A549 (cell line): Measurements from ENCODE around the gene CHP2.

Experiments
- EHMT2 ChIP-seq: fragments of 200-600 bp; sonication (generic); IDR thresholded peaks from 2 replicates; pipeline ENCODE4 v1.6.1; 2016; ENCODE audit warnings: antibody characterized with exemption, low read depth, mild to moderate bottlenecking, moderate library complexity
- ESRRA ChIP-seq: fragments of 150-350 bp; IDR thresholded peaks from 2 replicates; pipeline ENCODE4 v1.6.1; 2014; ENCODE audit warnings: mild to moderate bottlenecking, low read length, borderline replicate concordance
- FOXS1 ChIP-seq: fragments of 250-450 bp; sonication (Bioruptor Pico); IDR thresholded peaks from 2 replicates; pipeline ENCODE4 v1.5.0; 2020; ENCODE audit warnings: mild to moderate bottlenecking, moderate library complexity
- POLR2A ChIP-seq: IDR thresholded peaks from 2 replicates; pipeline ENCODE4 v1.6.1; 2012; ENCODE audit warnings: mild to moderate bottlenecking, low read length
- TF ChIP-seq, protein P1 (sequence below): fragments of >200 bp; sonication (Bioruptor Twin); formaldehyde crosslinking; IDR thresholded peaks from 3 replicates; pipeline ENCODE4 v1.5.1; 2016

- TF ChIP-seq, protein P1, sequence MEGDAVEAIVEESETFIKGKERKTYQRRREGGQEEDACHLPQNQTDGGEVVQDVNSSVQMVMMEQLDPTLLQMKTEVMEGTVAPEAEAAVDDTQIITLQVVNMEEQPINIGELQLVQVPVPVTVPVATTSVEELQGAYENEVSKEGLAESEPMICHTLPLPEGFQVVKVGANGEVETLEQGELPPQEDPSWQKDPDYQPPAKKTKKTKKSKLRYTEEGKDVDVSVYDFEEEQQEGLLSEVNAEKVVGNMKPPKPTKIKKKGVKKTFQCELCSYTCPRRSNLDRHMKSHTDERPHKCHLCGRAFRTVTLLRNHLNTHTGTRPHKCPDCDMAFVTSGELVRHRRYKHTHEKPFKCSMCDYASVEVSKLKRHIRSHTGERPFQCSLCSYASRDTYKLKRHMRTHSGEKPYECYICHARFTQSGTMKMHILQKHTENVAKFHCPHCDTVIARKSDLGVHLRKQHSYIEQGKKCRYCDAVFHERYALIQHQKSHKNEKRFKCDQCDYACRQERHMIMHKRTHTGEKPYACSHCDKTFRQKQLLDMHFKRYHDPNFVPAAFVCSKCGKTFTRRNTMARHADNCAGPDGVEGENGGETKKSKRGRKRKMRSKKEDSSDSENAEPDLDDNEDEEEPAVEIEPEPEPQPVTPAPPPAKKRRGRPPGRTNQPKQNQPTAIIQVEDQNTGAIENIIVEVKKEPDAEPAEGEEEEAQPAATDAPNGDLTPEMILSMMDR: no peak
- TF ChIP-seq POLR2A: no peak
- no peak for TF ChIP-seq EHMT2
- no peak for TF ChIP-seq FOXS1 (CRISPR knock-in tag)
- no peak for TF ChIP-seq ESRRA
These were observed 25.1 kb upstream of the CHP2 start for GRCh38 chr16:23729503-23730424.
